Neural progenitor cell (in vitro differentiated cells): ENCODE measurements around the gene MGRN1.

Source experiments
- EZH2 ChIP-seq: fragments of 200-600 bp; sonication (generic); IDR thresholded peaks from 2 replicates; pipeline ENCODE4 v1.6.1; 2017; ENCODE audit warnings: antibody characterized with exemption, mild to moderate bottlenecking, moderate library complexity
- EZH2phosphoT487 ChIP-seq: fragments of 200-600 bp; sonication (generic); IDR thresholded peaks from 2 replicates; pipeline ENCODE4 v1.6.1; 2017; ENCODE audit warnings: antibody characterized with exemption
- TF ChIP-seq, protein P1 (sequence below): fragments of 200-600 bp; sonication (generic); IDR thresholded peaks from 2 replicates; pipeline ENCODE4 v1.5.1; 2017; ENCODE audit warnings: antibody characterized with exemption, mild to moderate bottlenecking

DNA sequence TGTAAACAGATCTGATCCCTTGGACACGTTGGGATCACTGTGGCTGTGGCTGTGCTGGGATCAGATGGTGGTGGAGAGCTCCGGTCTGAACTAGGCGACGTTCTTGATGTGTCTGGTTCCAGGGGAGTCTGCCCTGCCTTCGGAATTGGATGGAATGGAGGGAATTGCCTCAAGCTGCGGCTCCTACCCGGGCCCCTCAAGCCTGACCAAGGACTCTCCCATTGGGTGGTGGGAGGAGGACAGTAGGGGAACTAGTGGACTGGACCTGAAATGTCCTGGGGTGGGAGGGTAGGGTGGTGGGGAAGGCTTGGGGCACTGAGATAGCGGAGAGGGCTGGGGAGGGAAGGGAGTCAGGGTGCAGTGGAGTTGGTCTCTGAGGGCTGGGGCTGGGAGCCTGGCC, 6.7 kb upstream of the MGRN1 start:
- TF ChIP-seq EZH2phosphoT487 (no peak), EZH2 (no peak)
- TF ChIP-seq, protein P1, sequence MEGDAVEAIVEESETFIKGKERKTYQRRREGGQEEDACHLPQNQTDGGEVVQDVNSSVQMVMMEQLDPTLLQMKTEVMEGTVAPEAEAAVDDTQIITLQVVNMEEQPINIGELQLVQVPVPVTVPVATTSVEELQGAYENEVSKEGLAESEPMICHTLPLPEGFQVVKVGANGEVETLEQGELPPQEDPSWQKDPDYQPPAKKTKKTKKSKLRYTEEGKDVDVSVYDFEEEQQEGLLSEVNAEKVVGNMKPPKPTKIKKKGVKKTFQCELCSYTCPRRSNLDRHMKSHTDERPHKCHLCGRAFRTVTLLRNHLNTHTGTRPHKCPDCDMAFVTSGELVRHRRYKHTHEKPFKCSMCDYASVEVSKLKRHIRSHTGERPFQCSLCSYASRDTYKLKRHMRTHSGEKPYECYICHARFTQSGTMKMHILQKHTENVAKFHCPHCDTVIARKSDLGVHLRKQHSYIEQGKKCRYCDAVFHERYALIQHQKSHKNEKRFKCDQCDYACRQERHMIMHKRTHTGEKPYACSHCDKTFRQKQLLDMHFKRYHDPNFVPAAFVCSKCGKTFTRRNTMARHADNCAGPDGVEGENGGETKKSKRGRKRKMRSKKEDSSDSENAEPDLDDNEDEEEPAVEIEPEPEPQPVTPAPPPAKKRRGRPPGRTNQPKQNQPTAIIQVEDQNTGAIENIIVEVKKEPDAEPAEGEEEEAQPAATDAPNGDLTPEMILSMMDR, result no peak
